GM18519 (cell line): ENCODE data around the gene STAC2.
"Not testable (repeated sequence)": the region's sequence is repeated elsewhere in the genome, so short reads cannot be mapped to it uniquely, and the experiment has no call there.

ENCODE experiments used
- ATAC-seq: cut with Tn5 transposase; IDR thresholded peaks from one replicate; pipeline ENCODE4 v1.9.1; 2021; ENCODE audit warnings: mild to moderate bottlenecking, moderate library complexity; ENCODE audit not compliant: unreplicated experiment, low FRiP score

Gene STAC2

GRCh38 chr17:39193346-39193745, 32.4 kb downstream of the STAC2 start:
- ATAC-seq: no peak

DNA sequence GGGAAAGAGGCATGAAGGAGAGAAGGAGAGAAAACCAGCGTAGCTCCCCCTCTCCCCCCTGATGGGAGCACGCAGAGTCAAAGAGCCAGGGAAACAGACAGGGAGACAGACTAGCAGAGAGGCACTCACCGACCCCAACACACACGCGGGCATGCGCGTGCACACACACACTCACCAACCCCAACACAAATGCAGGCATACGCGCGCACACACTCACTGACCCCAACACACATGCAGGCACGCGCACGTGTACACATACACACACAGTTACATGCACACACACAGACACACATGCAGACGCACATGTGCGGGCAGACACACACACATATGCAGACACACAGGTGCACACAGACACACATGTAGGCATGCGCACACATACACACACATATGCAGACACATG, 32.8 kb downstream of the STAC2 start:
- no peak for ATAC-seq

DNA sequence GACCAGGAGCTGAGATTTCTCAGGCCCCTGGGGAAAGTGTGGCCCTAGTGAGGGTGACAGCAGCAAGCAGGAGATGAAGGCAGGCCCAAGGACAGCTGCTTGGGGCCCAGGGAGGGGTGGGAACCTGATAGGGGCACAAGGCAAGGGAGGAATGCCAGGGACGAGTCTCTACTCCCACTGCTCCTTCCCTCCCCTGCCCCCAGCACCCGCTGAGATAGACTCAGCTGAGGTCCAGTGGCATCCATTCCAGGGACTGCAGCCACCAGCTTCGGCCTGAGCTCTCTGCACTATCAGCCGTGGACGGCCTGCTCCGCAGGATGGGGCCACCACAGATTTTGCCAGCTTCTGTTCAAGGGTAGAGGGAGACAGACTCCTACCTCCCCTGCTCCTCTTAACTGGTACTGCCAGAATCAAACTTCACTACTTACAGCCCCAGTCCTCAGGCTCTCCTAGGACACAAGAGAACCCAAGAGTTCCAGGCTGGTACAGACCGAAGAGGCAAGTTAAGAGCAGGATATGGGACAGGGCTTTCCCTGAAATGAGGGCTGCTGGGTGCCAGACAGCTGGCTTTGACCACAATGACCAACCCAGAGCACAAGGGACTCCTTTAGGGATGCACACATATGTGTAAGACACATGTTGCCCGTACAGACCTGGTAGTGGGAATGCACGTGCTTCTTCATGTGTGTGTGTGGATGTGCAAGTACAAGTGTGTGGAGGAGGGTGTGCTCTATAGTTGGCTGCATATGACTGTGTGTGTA, 33.8 kb downstream of the STAC2 start:
- ATAC-seq: no peak

- no peak for ATAC-seq
Observed at GRCh38 chr17:39187152-39187830, 38.5 kb downstream of the STAC2 start.

GRCh38 chr17:39186481-39187002, 39.2 kb downstream of the STAC2 start:
- no peak for ATAC-seq

DNA sequence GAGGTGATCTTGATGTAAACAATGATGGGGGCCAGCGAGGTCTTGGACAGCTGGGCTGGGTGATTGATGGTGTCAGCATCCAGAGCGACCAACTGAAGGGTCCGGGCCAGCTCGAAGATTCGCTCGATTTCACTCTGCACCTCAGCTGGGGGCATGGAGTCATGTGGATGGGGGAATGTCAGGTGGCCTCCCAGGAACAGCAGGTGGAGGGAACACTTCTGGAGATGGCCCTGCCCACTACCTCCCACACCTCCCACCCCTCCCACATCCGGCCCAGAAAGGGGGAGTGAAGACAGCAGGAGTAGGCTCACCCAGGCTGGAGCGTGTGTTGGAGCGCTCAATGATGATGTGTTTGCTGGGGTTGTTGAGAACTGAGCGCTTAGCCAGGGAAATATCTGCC, 42.0 kb downstream of the STAC2 start:
- ATAC-seq: no peak

DNA sequence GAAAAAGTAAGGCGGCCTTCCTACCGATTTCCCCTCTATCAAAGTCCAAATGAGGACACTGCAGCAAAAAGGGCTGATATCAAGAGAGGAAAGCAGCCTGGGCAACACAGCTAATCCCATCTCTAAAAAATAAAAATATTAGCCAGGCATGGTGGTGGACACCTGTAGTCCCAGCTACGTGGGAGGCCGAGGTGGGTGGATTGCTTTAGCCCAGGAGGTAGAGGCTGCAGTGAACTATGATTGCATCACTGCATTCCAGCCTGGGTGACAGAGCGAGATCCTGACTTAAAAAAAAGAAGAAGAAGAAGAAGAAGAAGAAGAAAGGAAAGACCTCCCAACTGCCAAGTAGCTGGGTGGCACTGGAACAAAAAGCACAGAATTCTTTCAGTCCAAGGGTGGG, 42.7 kb downstream of the STAC2 start:
- no peak for ATAC-seq

- no peak for ATAC-seq
Observed at GRCh38 chr17:39181303-39181702, 44.4 kb downstream of the STAC2 start.

DNA sequence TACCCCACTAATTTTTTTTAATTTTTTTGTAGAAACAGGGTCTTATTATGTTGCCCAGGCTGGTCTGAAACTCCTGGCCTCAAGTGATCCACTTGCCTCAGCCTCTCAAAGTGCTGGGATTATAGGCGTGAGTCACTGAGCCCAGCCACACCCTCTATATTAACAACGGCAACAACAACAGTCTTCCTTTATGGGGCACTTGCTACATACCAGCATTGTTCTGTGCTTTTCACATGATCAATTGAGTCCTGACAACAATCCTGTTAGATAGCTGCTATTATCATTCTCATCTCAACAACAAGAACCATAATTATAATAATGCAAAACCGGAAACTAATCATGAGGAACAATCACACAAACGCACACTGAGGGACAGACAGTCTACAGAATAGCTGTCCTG, 47.2 kb downstream of the STAC2 start:
- ATAC-seq: no peak

- ATAC-seq: no peak
Observed at GRCh38 chr17:39177256-39177655, 48.5 kb downstream of the STAC2 start.

GRCh38 chr17:39175695-39176093, 50.1 kb downstream of the STAC2 start:
- no peak for ATAC-seq

DNA sequence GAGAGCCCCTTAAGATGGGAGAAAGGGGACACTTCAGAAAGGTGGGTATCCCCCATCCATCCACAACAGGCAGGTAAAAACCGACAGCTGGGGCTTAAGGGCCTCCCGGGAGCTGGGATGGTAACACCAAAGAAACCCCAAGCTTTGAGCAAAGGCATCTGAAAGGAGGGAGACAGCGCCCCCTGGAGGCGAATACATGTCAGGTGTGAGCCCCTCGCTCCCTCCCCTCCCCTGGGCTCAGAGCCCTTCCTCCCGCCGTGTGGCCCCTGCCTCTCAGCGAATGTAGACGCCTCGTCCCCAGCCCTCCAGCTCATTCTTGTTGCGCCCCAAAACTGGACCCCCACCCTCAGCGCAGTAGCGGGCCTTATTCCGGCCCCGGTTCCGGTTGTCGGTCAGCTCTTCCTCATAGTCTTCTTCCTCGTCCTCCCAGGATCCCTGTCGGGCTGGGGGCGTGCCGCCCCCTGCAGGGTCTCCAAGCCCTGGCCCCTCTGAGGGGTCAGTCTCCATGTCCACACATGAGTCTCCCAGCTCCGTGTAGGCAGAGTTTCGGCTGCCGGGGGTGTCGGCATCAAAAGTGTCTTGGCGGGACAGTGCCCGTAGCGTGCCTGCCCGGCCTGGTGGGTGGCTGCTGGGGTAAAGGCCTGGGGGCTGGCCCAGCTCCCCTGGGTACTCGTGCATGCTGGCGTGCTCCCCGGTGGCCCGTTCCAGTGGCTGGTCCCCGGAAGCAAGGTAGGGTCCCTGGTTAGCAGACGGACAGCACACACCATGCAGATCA, 50.6 kb downstream of the STAC2 start:
- ATAC-seq: no peak

DNA sequence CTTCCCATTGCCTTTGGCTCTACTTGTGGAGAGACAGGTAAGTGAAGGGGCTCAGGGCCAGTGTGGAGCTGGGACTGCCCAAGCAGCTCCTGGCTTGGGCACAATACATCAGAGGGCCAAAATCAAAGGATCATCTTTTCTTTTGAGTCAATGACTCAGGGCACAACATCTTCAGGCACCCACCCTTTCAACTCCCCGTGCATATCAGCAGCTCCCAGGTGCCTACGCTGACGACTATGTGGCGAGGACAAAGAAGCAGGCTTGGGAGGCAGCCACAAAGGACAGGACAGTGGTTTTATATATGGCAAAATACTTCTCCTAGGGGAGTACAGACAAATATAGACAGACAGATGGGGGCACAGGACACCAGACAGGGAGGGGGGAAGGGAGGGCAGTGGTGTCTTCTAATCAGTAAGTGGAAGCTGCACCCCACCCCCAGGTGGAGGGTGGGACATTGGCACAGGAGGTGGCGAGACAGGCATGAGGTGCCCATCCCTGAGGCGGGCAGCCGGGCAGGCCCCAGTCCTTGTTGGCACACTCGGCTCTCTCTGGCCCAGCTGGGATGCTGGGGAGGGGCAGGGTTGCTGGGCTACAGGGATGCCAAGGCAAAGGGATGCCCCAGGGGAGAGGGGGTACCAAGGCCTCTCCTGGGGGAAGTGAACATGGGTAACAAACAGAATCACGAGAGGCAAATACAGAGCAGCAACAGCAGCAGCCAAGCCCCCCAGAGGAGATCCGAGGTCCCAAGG, 52.0 kb downstream of the STAC2 start:
- ATAC-seq: no peak

- ATAC-seq: no peak
Observed at GRCh38 chr17:39173080-39173479, 52.7 kb downstream of the STAC2 start.

GRCh38 chr17:39171933-39172332, 53.8 kb downstream of the STAC2 start:
- no peak for ATAC-seq

GRCh38 chr17:39170558-39170957, 55.2 kb downstream of the STAC2 start:
- no peak for ATAC-seq

- no peak for ATAC-seq
Observed at GRCh38 chr17:39170109-39170508, 55.6 kb downstream of the STAC2 start.

GRCh38 chr17:39169518-39169917, 56.2 kb downstream of the STAC2 start:
- no peak for ATAC-seq

- ATAC-seq: no peak
Observed at GRCh38 chr17:39169101-39169500, 56.6 kb downstream of the STAC2 start.

DNA sequence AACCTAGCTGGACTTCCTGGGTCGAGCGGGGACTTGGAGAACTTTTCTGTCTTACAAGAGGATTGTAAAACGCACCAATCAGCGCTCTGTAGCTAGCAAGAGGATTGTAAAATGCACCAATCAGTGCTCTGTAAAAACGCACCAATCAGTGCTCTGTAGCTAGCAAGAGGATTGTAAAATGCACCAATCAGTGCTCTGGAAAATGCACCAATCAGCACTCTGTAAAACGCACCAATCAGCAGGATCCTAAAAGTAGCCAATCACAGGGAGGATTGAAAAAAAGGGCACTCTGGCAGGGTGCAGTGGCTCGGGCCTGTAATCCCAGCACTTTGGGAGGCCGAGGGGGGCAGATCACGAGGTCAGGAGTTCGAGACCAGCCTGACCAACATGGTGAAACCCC, 57.2 kb downstream of the STAC2 start:
- ATAC-seq: not testable (repeated sequence)

GRCh38 chr17:39167476-39167875, 58.3 kb downstream of the STAC2 start:
- ATAC-seq: no peak
